Activated B cell treated with CpG ODN at 0.5 μM for 24 hours (primary cell): ENCODE results near the gene CNTFR. TPM values are rescaled to one million over a fixed set of nuclear protein-coding genes. Genes with fewer than 3 reads are reported as not detected.

Experiments used
- ATAC-seq: fragments of 200-7000 bp; cut with Tn5 transposase; one replicate; pipeline ENCODE4 v1.10.0; 2021; ENCODE audit warnings: low read depth, mild to moderate bottlenecking, moderate library complexity
- CTCF ChIA-PET: fragments of 350-600 bp; sonication (Branson Sonifier 250); formaldehyde crosslinking; loops from one replicate; lab custom pipeline; 2021; ENCODE audit warnings: antibody characterized with exemption; lab: Charles Lee
- POLR2A ChIA-PET: fragments of 350-600 bp; sonication (Branson Sonifier 250); formaldehyde crosslinking; loops from one replicate; lab custom pipeline; 2021; ENCODE audit warnings: antibody characterized with exemption; lab: Charles Lee
- DNase-seq: peaks from one replicate; pipeline ENCODE4 v3.0.0; 2022
- H3K27ac Mint-ChIP-seq: one replicate; pipeline ENCODE4 v1.8.0; 2020; ENCODE audit warnings: mixed read lengths
- H3K27me3 Mint-ChIP-seq: one replicate; pipeline ENCODE4 v1.8.0; 2021; ENCODE audit warnings: mixed read lengths
- H3K36me3 Mint-ChIP-seq: one replicate; pipeline ENCODE4 v1.8.0; 2021; ENCODE audit warnings: low read depth, mixed read lengths
- H3K4me1 Mint-ChIP-seq: one replicate; pipeline ENCODE4 v1.8.0; 2021; ENCODE audit warnings: mixed read lengths
- H3K4me3 Mint-ChIP-seq: one replicate; pipeline ENCODE4 v1.8.0; 2020; ENCODE audit warnings: mild to moderate bottlenecking, mixed read lengths
- H3K9me3 Mint-ChIP-seq: one replicate; pipeline ENCODE4 v1.8.0; 2020; ENCODE audit warnings: mixed read lengths
- CTCF ChIP-seq: fragments of 200-600 bp; IDR thresholded peaks from one replicate; pipeline ENCODE4 v1.8.0; 2022; ENCODE audit warnings: antibody characterized with exemption, mild to moderate bottlenecking
- intact Hi-C: fragments of 100-400 bp; cut with micrococcal nuclease; formaldehyde crosslinking; loops from one replicate; pipeline ENCODE4 v1.15.1; 2024
- total RNA-seq: library from RNA; stranded (reverse); gene quantifications from 2 replicates; pipeline ENCODE4 v1.2.3, GENCODE V29; 2022

The CNTFR gene
- total RNA-seq, 1 donor from 2014 or later = not detected

GRCh38 chr9:34575862-34576596, 13.5 kb downstream of the CNTFR start:
- Mint-ChIP-seq H3K27ac (no peak overlapping the region), H3K9me3 (no peaks in the 10 kb centered on the region), H3K4me3 (no peak overlapping the region), H3K27me3 (peaks cover 46% of the 10 kb centered on the region), H3K36me3 (no peaks in the 10 kb centered on the region), H3K4me1 (peaks cover 19% of the 10 kb centered on the region)
- intact Hi-C loops = no loop called here
- no peak for TF ChIP-seq CTCF
- ATAC-seq (no peak), DNase-seq (no peak)
- ChIA-PET CTCF (interaction anchor here (0.8 kb wide), 1 partner anchor 15 kb away, joined by 3 read pairs; no protein-coding TSS in a partner anchor), POLR2A (no interaction called here)

- no peak overlapping the region for H3K27ac Mint-ChIP-seq
- H3K36me3 Mint-ChIP-seq = no peaks in the 10 kb centered on the region
- H3K4me1 Mint-ChIP-seq = peaks cover 19% of the 10 kb centered on the region
- DNase-seq (no peak), ATAC-seq (no peak)
- ChIA-PET POLR2A (no interaction called here), CTCF (no interaction called here)
- no peak for TF ChIP-seq CTCF
- no peak overlapping the region for H3K4me3 Mint-ChIP-seq
- intact Hi-C loops = no loop called here
- no peaks in the 10 kb centered on the region for H3K9me3 Mint-ChIP-seq
- H3K27me3 Mint-ChIP-seq = peaks cover 38% of the 10 kb centered on the region
These were observed 14.3 kb downstream of the CNTFR start for GRCh38 chr9:34575241-34575640.

DNA sequence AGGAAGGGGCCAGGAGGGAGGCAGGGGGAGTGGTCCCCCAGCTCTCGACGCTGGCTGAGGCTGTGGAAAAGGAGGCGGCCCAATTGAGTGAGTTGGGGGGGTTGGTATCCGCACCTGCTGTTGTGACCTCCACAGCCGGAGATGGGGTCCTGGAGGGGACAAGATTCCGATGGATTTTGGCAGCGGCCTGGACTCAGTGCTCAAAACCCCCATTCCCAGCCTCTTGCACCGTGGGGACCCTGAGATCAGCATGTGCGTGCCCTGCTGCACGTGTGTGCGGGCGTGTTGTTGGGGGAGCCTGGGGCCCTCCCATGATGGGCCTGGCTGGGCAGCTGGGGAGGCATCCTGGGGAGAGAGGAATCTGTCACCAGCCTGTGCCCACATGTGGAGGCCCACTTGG, 15.0 kb downstream of the CNTFR start:
- Mint-ChIP-seq H3K27me3 (peaks cover 34% of the 10 kb centered on the region), H3K27ac (no peak overlapping the region), H3K4me3 (no peak overlapping the region), H3K36me3 (no peaks in the 10 kb centered on the region), H3K4me1 (peaks cover 19% of the 10 kb centered on the region), H3K9me3 (no peaks in the 10 kb centered on the region)
- POLR2A ChIA-PET = no interaction called here
- CTCF ChIA-PET = no interaction called here
- intact Hi-C loops = no loop called here
- TF ChIP-seq CTCF = no peak
- no peak for ATAC-seq
- DNase-seq = no peak

GRCh38 chr9:34573599-34574325, 15.8 kb downstream of the CNTFR start:
- no peak overlapping the region for H3K27ac Mint-ChIP-seq
- intact Hi-C loops = no loop called here
- H3K27me3 Mint-ChIP-seq = peaks cover 28% of the 10 kb centered on the region
- ATAC-seq (no peak), DNase-seq (no peak)
- ChIA-PET POLR2A (no interaction called here), CTCF (no interaction called here)
- TF ChIP-seq CTCF = no peak
- H3K4me1 Mint-ChIP-seq = peaks cover 14% of the 10 kb centered on the region
- no peaks in the 10 kb centered on the region for H3K36me3 Mint-ChIP-seq
- H3K4me3 Mint-ChIP-seq = no peak overlapping the region
- no peaks in the 10 kb centered on the region for H3K9me3 Mint-ChIP-seq

GRCh38 chr9:34572628-34573027, 16.9 kb downstream of the CNTFR start:
- no peak for DNase-seq
- intact Hi-C loops = no loop called here
- H3K4me1 Mint-ChIP-seq = peaks cover 13% of the 10 kb centered on the region
- no peak for TF ChIP-seq CTCF
- H3K27me3 Mint-ChIP-seq = peaks cover 28% of the 10 kb centered on the region
- no peak overlapping the region for H3K27ac Mint-ChIP-seq
- ATAC-seq = no peak
- H3K36me3 Mint-ChIP-seq = no peaks in the 10 kb centered on the region
- no peak overlapping the region for H3K4me3 Mint-ChIP-seq
- ChIA-PET POLR2A (no interaction called here), CTCF (no interaction called here)
- H3K9me3 Mint-ChIP-seq = no peaks in the 10 kb centered on the region
